H1 (cell line): ENCODE data around the gene PPP2R2B. TPM values are rescaled to one million over a fixed set of nuclear protein-coding genes. Genes with fewer than 3 reads are reported as not detected.

Experiments
- ATF3 ChIP-seq: IDR thresholded peaks from 2 replicates; pipeline ENCODE4 v1.6.1; 2011; ENCODE audit warnings: low read depth, mild to moderate bottlenecking, low read length; ENCODE audit not compliant: insufficient read depth
- EP300 ChIP-seq, 2 experiments: IDR thresholded peaks; 1 replicate in 1 of 2; 2 replicates in 1 of 2; pipeline ENCODE4 v1.6.1; 2011 to 2012; ENCODE audit warnings: low read depth in 2 of 2, low read length in 2 of 2, mild to moderate bottlenecking in 2 of 2, borderline replicate concordance in 1 of 2, inconsistent platforms in 1 of 2, moderate library complexity in 1 of 2
- GTF2F1 ChIP-seq: IDR thresholded peaks from 2 replicates; pipeline ENCODE4 v1.6.1; 2012; ENCODE audit warnings: low read depth, low read length, improper control_type of control experiment, borderline replicate concordance
- polyA plus RNA-seq, 7 experiments: library from polyadenylated mRNA; depleted of rRNA in 3 of 7; stranded (reverse) in 5 of 7; unstranded in 2 of 7; fragments of >200 nt in 5 of 7; fragments of 200-250 nt in 2 of 7; gene quantifications; 1 replicate in 5 of 7; 2 replicates in 1 of 7; 4 replicates in 1 of 7; pipeline versions ENCODE4 v1.2.1 to v1.2.3, GENCODE V29; 2011 to 2013; ENCODE audit warnings: missing spikeins in 2 of 7, mixed read lengths in 2 of 7
- total RNA-seq: library from RNA; stranded (reverse); fragmentation: NEBNext Ultra II Directional; extraction: Animal tissue kit (Norgen Biotek cat#: 25700); gene quantifications from 2 replicates; pipeline ENCODE4 v1.2.1, GENCODE V29; 2021

The PPP2R2B gene
- total and polyA plus RNA-seq, 2 of the 8 experiments (the other 6 are each of a cell fraction or from before 2014, with no cell fraction given), result 21.1 to 37.1 TPM

DNA sequence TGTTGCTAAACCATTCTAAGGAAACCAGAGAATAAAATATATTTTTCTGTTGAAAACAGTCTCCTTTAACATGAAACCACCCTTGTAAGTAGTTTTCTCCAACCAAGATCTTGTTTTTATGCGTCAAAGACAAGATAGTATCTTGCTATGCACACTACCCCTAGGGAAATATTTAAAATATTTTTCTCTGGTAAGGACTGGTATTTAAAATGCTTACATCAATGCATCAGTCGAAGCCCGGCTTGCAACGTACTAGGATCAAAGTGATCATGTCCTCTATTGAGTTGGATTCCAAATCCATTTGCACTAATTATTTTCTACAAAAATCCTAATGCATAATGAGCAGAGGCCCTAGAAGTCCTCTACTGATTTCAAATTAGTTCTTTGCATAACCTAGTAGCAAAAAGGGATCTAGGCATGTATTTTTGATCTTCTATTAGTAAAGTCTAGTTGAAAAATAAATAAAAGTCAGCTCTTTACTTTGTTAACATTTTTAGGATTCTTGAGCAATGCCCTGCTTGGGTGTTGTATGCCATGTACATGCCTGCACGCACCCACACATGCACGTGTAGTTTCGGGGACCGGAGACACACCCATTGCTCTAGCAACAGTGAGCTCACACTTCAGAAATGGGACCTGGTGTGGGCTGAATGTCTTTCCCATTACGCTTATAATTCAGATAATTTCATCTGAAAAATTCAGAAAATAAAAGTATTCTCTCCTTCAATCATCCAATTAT lies 197.5 kb downstream of the PPP2R2B start (continued):
- TF ChIP-seq EP300 (IDR thresholded peaks at IDR 0.05; ENCODE audit: borderline replicate concordance in 1 of 2, low read depth in 2 of 2, low read length in 2 of 2), result no peak
- no peak for TF ChIP-seq GTF2F1
- no peak for TF ChIP-seq ATF3
